ENCODE results near the gene USP17L12.
"Not testable (repeated sequence)": the region's sequence is repeated elsewhere in the genome, so short reads cannot be mapped to it uniquely, and the experiment has no call there.

Gene USP17L12

DNA sequence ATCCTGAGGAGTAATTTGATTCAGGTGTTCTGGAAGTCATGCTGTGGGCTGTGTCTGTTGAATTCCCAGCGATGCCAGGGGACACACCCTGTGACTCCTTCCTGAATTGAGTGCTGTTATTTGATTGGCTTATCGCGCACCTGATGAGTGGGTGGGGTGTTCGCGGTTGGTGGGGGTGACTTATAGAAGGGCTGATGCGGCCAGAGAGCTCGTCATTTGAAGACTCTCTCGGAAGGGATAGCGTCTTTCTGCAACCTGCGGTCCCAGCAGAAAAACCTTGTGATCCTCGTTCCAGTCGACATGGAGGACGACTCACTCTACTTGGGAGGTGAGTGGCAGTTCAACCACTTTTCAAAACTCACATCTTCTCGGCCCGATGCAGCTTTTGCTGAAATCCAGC, 37.9 kb downstream of the USP17L12 start, which contains the start of gene USP17L20:
Gene USP17L20 (plus strand): TSS at position 301 of the 400 bp plus-strand sequence. CDS start 0 bp downstream, at position 301.
- not testable (repeated sequence) for H3K9me3 ChIP-seq (ENCODE audit: control insufficient read depth, low read length); H3K36me3 ChIP-seq (ENCODE audit: control insufficient read depth, insufficient read depth, low read length, severe bottlenecking)

DNA sequence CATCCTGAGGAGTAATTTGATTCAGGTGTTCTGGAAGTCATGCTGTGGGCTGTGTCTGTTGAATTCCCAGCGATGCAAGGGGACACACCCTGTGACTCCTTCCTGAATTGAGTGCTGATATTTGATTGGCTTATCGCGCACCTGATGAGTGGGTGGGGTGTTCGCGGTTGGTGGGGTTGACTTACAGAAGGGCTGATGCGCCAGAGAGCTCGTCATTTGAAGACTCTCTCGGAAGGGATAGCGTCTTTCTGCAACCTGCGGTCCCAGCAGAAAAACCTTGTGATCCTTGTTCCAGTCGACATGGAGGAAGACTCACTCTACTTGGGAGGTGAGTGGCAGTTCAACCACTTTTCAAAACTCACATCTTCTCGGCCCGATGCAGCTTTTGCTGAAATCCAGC, 42.6 kb downstream of the USP17L12 start, which contains the start of gene USP17L21:
Gene USP17L21 (plus strand): TSS at position 301 of the 400 bp plus-strand sequence. CDS start 0 bp downstream, at position 301.
- not testable (repeated sequence) for H3K27me3 ChIP-seq (replicated peaks; ENCODE audit: control insufficient read depth, insufficient read depth, low read length); DNase-seq (ENCODE audit: low read depth); H3K9me3 ChIP-seq (ENCODE audit: control insufficient read depth, low read length); H3K4me1 ChIP-seq (ENCODE audit: control insufficient read depth, insufficient read depth, low read length); H3K36me3 ChIP-seq (ENCODE audit: control insufficient read depth, insufficient read depth, low read length, severe bottlenecking); H3K9ac ChIP-seq (ENCODE audit: low read length); H3K4me3 ChIP-seq (ENCODE audit: low read length)

More for the DNA sequence above, 37.9 kb downstream of the USP17L12 start, which contains the start of gene USP17L20:
- not testable (repeated sequence) for H3K27me3 ChIP-seq (replicated peaks; ENCODE audit: control insufficient read depth, insufficient read depth, low read length); H3K4me3 ChIP-seq (ENCODE audit: low read length); H3K9ac ChIP-seq (ENCODE audit: low read length); H3K4me1 ChIP-seq (ENCODE audit: control insufficient read depth, insufficient read depth, low read length); DNase-seq (ENCODE audit: low read depth)

DNA sequence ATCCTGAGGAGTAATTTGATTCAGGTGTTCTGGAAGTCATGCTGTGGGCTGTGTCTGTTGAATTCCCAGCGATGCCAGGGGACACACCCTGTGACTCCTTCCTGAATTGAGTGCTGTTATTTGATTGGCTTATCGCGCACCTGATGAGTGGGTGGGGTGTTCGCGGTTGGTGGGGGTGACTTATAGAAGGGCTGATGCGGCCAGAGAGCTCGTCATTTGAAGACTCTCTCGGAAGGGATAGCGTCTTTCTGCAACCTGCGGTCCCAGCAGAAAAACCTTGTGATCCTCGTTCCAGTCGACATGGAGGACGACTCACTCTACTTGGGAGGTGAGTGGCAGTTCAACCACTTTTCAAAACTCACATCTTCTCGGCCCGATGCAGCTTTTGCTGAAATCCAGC, 47.4 kb downstream of the USP17L12 start, which contains the start of gene USP17L22:
Gene USP17L22 (plus strand): TSS at position 301 of the 400 bp plus-strand sequence. CDS start 0 bp downstream, at position 301.
- H3K4me1 ChIP-seq (ENCODE audit: control insufficient read depth, insufficient read depth, low read length); H3K4me3 ChIP-seq (ENCODE audit: low read length); DNase-seq (ENCODE audit: low read depth); H3K27me3 ChIP-seq (replicated peaks; ENCODE audit: control insufficient read depth, insufficient read depth, low read length); H3K36me3 ChIP-seq (ENCODE audit: control insufficient read depth, insufficient read depth, low read length, severe bottlenecking); H3K9me3 ChIP-seq (ENCODE audit: control insufficient read depth, low read length); H3K9ac ChIP-seq (ENCODE audit: low read length): not testable (repeated sequence)
